ENCODE measurements around the gene CTNNBL1. TPM values are rescaled to one million over a fixed set of nuclear protein-coding genes. Genes with fewer than 3 reads are reported as not detected.

The CTNNBL1 gene
- total RNA-seq, 2 donors from 2014 or later: 36.6 to 50.7 TPM

DNA sequence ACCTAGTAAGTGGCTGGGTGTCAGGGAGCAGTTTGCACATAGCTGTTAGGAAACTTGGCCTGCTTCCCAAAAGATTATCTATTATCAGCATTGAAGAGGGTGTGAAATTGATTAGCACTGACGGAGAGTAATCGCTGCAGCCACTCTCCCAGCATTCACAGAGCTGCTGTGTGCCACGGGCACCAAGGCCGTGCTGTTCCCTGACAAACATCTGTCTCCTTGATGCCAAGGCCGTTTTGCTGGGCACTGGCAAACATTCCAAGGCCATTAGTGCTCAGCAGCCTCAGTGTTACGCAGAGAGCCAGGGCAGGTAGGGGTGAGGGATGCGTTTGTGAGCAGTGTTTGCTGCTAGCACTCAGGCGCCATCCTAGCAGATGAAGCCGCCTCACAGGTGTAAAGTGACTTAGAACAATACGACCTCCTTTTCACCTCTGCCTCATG is 151.4 kb downstream of the CTNNBL1 start:
- H3K27me3 ChIP-seq: no peaks in the 10 kb centered on the region
- no peak overlapping the region for H3K9ac ChIP-seq (ENCODE audit: low read depth in 2 of 2, low read length in 2 of 2)
- H3K4me3 ChIP-seq: no peak overlapping the region
- no peak for DNase-seq
- no peaks in the 10 kb centered on the region for H3K36me3 ChIP-seq
- no peaks in the 10 kb centered on the region for H3K4me1 ChIP-seq
- TF ChIP-seq CTCF (IDR thresholded peaks at IDR 0.05): no peak
- H3K9me3 ChIP-seq: no peaks in the 10 kb centered on the region
- H3K27ac ChIP-seq: no peak overlapping the region
- intact Hi-C loops (cut with DNase I): no loop called here

- Histone ChIP-seq H3K4me3 (no peak overlapping the region), H3K27ac (no peak overlapping the region), H3K4me1 (no peaks in the 10 kb centered on the region), H3K9ac (ENCODE audit: low read depth in 2 of 2, low read length in 2 of 2) (no peak overlapping the region), H3K9me3 (no peaks in the 10 kb centered on the region), H3K36me3 (no peaks in the 10 kb centered on the region), H3K27me3 (no peaks in the 10 kb centered on the region)
- intact Hi-C loops (cut with DNase I): no loop called here
- TF ChIP-seq CTCF (IDR thresholded peaks at IDR 0.05): no peak
- DNase-seq: no peak
Measured at GRCh38 chr20:37845878-37846277, 152.0 kb downstream of the CTNNBL1 start.

GRCh38 chr20:37846573-37846972 is 152.7 kb downstream of the CTNNBL1 start:
- Histone ChIP-seq H3K27me3 (no peaks in the 10 kb centered on the region), H3K4me3 (no peak overlapping the region), H3K27ac (no peak overlapping the region), H3K4me1 (no peaks in the 10 kb centered on the region), H3K9me3 (no peaks in the 10 kb centered on the region), H3K36me3 (no peaks in the 10 kb centered on the region), H3K9ac (ENCODE audit: low read depth in 2 of 2, low read length in 2 of 2) (no peak overlapping the region)
- intact Hi-C loops (cut with DNase I): no loop called here
- DNase-seq: no peak
- no peak for TF ChIP-seq CTCF (IDR thresholded peaks at IDR 0.05)

DNA sequence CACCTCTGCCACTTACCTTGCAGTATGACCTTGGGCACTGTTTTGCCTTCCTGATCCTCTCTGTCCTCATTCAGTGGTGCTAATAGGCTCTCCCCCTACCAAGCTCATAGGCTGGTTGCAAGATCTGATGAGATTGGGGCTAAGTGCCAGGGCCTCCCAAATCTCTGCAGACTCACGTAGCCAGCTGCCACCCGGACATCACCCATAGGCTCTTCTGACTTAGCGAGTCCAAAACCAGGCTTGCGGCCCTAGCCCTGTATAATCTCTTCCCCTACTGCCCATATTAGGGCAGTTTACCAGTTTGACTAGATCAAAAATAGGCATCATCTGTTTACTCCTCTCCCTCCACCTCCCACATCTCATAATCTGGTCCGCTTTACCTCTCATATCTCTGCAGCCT is 154.9 kb downstream of the CTNNBL1 start:
- intact Hi-C loops (cut with DNase I): no loop called here
- no peak overlapping the region for H3K9ac ChIP-seq (ENCODE audit: low read depth in 2 of 2, low read length in 2 of 2)
- no peak overlapping the region for H3K4me3 ChIP-seq
- H3K4me1 ChIP-seq: no peaks in the 10 kb centered on the region
- no peak for TF ChIP-seq CTCF (IDR thresholded peaks at IDR 0.05)
- H3K36me3 ChIP-seq: no peaks in the 10 kb centered on the region
- no peak overlapping the region for H3K27ac ChIP-seq
- no peak for DNase-seq
- no peaks in the 10 kb centered on the region for H3K27me3 ChIP-seq
- no peaks in the 10 kb centered on the region for H3K9me3 ChIP-seq

DNA sequence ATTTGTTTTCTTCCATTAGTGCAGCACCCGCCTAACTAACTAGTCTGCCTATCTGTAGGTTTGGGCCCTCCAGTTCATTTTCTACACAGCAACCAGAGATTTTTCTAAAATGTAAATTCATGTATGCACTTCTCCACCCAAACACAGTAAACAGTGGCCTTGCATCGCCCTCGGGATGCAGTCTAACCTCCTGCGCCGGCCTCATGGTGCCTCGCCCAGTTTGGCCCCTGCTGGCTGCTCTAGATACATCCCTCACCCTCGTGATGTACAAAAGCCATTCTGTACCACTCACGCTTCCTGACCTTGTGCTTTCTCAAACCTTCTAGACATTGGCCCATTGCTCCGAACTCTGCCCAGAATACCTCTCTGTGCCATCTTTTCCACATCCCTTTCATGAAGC is 155.3 kb downstream of the CTNNBL1 start:
- Histone ChIP-seq H3K9ac (ENCODE audit: low read depth in 2 of 2, low read length in 2 of 2) (no peak overlapping the region), H3K4me3 (no peak overlapping the region), H3K9me3 (no peaks in the 10 kb centered on the region), H3K4me1 (no peaks in the 10 kb centered on the region), H3K36me3 (no peaks in the 10 kb centered on the region), H3K27me3 (no peaks in the 10 kb centered on the region), H3K27ac (no peak overlapping the region)
- intact Hi-C loops (cut with DNase I): no loop called here
- no peak for TF ChIP-seq CTCF (IDR thresholded peaks at IDR 0.05)
- DNase-seq: no peak

- no peak for DNase-seq
- no peaks in the 10 kb centered on the region for H3K4me1 ChIP-seq
- no peaks in the 10 kb centered on the region for H3K27me3 ChIP-seq
- H3K9ac ChIP-seq (ENCODE audit: low read depth in 2 of 2, low read length in 2 of 2): no peak overlapping the region
- H3K4me3 ChIP-seq: no peak overlapping the region
- intact Hi-C loops (cut with DNase I): no loop called here
- TF ChIP-seq CTCF (IDR thresholded peaks at IDR 0.05): no peak
- H3K27ac ChIP-seq: no peak overlapping the region
- H3K9me3 ChIP-seq: no peaks in the 10 kb centered on the region
- no peaks in the 10 kb centered on the region for H3K36me3 ChIP-seq
Measured at GRCh38 chr20:37849566-37849965, 155.7 kb downstream of the CTNNBL1 start.

All from colonic mucosa (tissue), 4 donors.